ENCODE data around the gene IDUA.

GRCh38 chr4:1044469-1045192, 57.8 kb downstream of the IDUA start:
- TF ChIP-seq CTCF (IDR thresholded peaks at IDR 0.05; ENCODE audit: insufficient read depth, low read length, poor library complexity, severe bottlenecking), result no peak
- TF ChIP-seq EZH2phosphoT487 (conservative IDR thresholded peaks at IDR 0.05; ENCODE audit: low read length), result no peak

Measured in SU-DHL-6 (cell line).